HepG2 (cell line): ENCODE measurements around the gene MRPS25. TPM values are rescaled to one million over a fixed set of nuclear protein-coding genes. Genes with fewer than 3 reads are reported as not detected.

Experiments
- ATAC-seq: fragments of 200-7000 bp; cut with Tn5 transposase; 3 replicates; pipeline ENCODE4 v1.9.1; 2020; ENCODE audit warnings: mild to moderate bottlenecking, moderate library complexity
- BruUV-seq: library from RNA; stranded (reverse); fragments of 400-500 nt; replicated peaks from 2 replicates; lab custom pipeline; 2021; lab: Mats Ljungman, UMichigan
- CTCF ChIA-PET: fragments of 300-600 bp; formaldehyde crosslinking; extraction: SDS; loops from one replicate; lab custom pipeline; 2021; ENCODE audit warnings: low total read pairs, inconsistent platforms, low intra/inter-chr PET ratio; lab: Yijun Ruan, JAX
- POLR2A ChIA-PET: fragments of 350-600 bp; sonication (Branson Sonifier 250); formaldehyde crosslinking; loops from one replicate; lab custom pipeline; 2020; ENCODE audit warnings: antibody characterized with exemption, inconsistent platforms; lab: Yijun Ruan, JAX
- DNase-seq: peaks from one replicate; pipeline ENCODE4 v3.0.0-alpha.2; 2015; ENCODE audit warnings: low spot score
- FAIRE-seq: peaks from 3 replicates; lab custom pipeline; 2011; peaks lifted over from hg19 to GRCh38; lab: Jason Lieb, UNC
- H2AFZ ChIP-seq: one replicate; pipeline ENCODE4 v1.6.1; 2011; ENCODE audit warnings: low read length, inconsistent platforms
- H3K27ac ChIP-seq: fragments of 300-600 bp; 3 replicates; pipeline ENCODE4 v1.8.0; 2011; ENCODE audit warnings: mixed run types, mild to moderate bottlenecking, mixed read lengths, low read length, inconsistent platforms; ENCODE audit not compliant: insufficient read depth; ENCODE audit errors: extremely low read length
- H3K27me3 ChIP-seq, 2 experiments: fragments of 200-600 bp in 1 of 2; 2 replicates in 1 of 2; 3 replicates in 1 of 2; pipeline versions ENCODE4 v1.6.0 to v1.8.0; 2011; ENCODE audit warnings: low read length in 2 of 2, mild to moderate bottlenecking in 2 of 2, moderate library complexity in 2 of 2, inconsistent platforms in 1 of 2; ENCODE audit not compliant: insufficient read depth in 2 of 2, control insufficient read depth in 1 of 2
- H3K36me3 ChIP-seq, 2 experiments: fragments of 200-600 bp in 1 of 2; replicated peaks in 1 of 2; 2 replicates in 1 of 2; 3 replicates in 1 of 2; pipeline versions ENCODE4 v1.5.1 to v1.8.0; 2011; ENCODE audit warnings: low read length in 2 of 2, inconsistent platforms in 1 of 2; ENCODE audit not compliant: insufficient read depth in 2 of 2, control insufficient read depth in 1 of 2
- H3K4me1 ChIP-seq: 2 replicates; pipeline ENCODE4 v1.5.1; 2012; ENCODE audit warnings: low read length, inconsistent platforms; ENCODE audit not compliant: insufficient read depth
- H3K4me2 ChIP-seq: 2 replicates; pipeline ENCODE4 v1.6.0; 2011; ENCODE audit warnings: low read depth, low read length, inconsistent platforms
- H3K4me3 ChIP-seq, 3 experiments: fragments of 200-600 bp in 1 of 3; sonication (generic), shearing (Covaris generic) in 1 of 3; replicated peaks in 1 of 3; 2 replicates each; pipeline ENCODE4 v1.5.1; 2011 to 2016; ENCODE audit warnings: low read length in 3 of 3, inconsistent platforms in 2 of 3, low read depth in 2 of 3, mild to moderate bottlenecking in 2 of 3, control low read depth in 1 of 3, mixed read lengths in 1 of 3; ENCODE audit not compliant: insufficient read depth in 1 of 3
- H3K79me2 ChIP-seq: one replicate; pipeline ENCODE4 v1.6.1; 2011; ENCODE audit warnings: low read length, inconsistent platforms; ENCODE audit not compliant: insufficient read depth
- H3K9ac ChIP-seq: 2 replicates; pipeline ENCODE4 v1.6.0; 2011; ENCODE audit warnings: mild to moderate bottlenecking, low read depth, low read length, inconsistent platforms; ENCODE audit not compliant: insufficient read depth
- H3K9me3 ChIP-seq: 2 replicates; pipeline ENCODE4 v1.5.1; 2012; ENCODE audit warnings: mild to moderate bottlenecking, low read length
- H4K20me1 ChIP-seq: 2 replicates; pipeline ENCODE4 v1.6.0; 2011; ENCODE audit warnings: inconsistent platforms, mild to moderate bottlenecking, low read length, moderate library complexity; ENCODE audit not compliant: insufficient read depth
- NR3C1 ChIP-seq: sonication (generic); formaldehyde crosslinking; IDR thresholded peaks from 2 replicates; pipeline ENCODE4 v1.4.0; 2020; ENCODE audit warnings: missing genetic modification reagents
- PBX2 ChIP-seq: IDR thresholded peaks from 2 replicates; pipeline ENCODE4 v1.6.1; 2016; ENCODE audit warnings: control low read depth
- PCBP1 ChIP-seq: fragments of 200-400 bp; formaldehyde crosslinking; IDR thresholded peaks from 2 replicates; pipeline ENCODE4 v1.6.1; 2017; ENCODE audit warnings: mild to moderate bottlenecking, low read depth, low read length, borderline replicate concordance
- RBFOX2 ChIP-seq: fragments of 200-400 bp; formaldehyde crosslinking; IDR thresholded peaks from 2 replicates; pipeline ENCODE4 v1.6.1; 2017; ENCODE audit warnings: low read depth, mild to moderate bottlenecking, low read length
- SIX1 ChIP-seq: sonication (generic); formaldehyde crosslinking; IDR thresholded peaks from 2 replicates; pipeline ENCODE4 v1.4.0; 2020; ENCODE audit warnings: missing genetic modification reagents, borderline replicate concordance
- SP5 ChIP-seq: IDR thresholded peaks from 2 replicates; pipeline ENCODE4 v1.6.1; 2016; ENCODE audit warnings: low read depth, borderline replicate concordance
- SRF ChIP-seq: IDR thresholded peaks from 2 replicates; pipeline ENCODE4 v1.6.1; 2011; ENCODE audit warnings: mild to moderate bottlenecking, low read depth, low read length, moderate library complexity
- SRSF4 ChIP-seq: fragments of 200-400 bp; formaldehyde crosslinking; IDR thresholded peaks from one replicate; pipeline ENCODE4 v1.6.1; 2018; ENCODE audit warnings: mild to moderate bottlenecking, low read depth, low read length, moderate library complexity; ENCODE audit not compliant: poor library complexity, severe bottlenecking
- TFAP4 ChIP-seq: sonication (generic); IDR thresholded peaks from 2 replicates; pipeline ENCODE4 v1.6.1; 2016; ENCODE audit warnings: low read depth, borderline replicate concordance
- ZNF207 ChIP-seq: fragments of 450-650 bp; IDR thresholded peaks from 2 replicates; pipeline ENCODE4 v1.6.1; 2016; ENCODE audit warnings: antibody characterized with exemption, borderline replicate concordance
- ZNF260 ChIP-seq: sonication (generic); formaldehyde crosslinking; IDR thresholded peaks from 2 replicates; pipeline ENCODE4 v1.4.0; 2020; ENCODE audit warnings: missing genetic modification reagents, low read depth, mild to moderate bottlenecking, borderline replicate concordance
- ZNF530 ChIP-seq: sonication (generic); formaldehyde crosslinking; IDR thresholded peaks from 2 replicates; pipeline ENCODE4 v1.5.0; 2020; ENCODE audit warnings: low read depth, mild to moderate bottlenecking, missing genetic modification reagents
- ZNF775 ChIP-seq: sonication (generic); formaldehyde crosslinking; IDR thresholded peaks from 2 replicates; pipeline ENCODE4 v1.4.0; 2020; ENCODE audit warnings: missing genetic modification reagents, mild to moderate bottlenecking, moderate library complexity, borderline replicate concordance
- whole genome bisulfite sequencing: methylation state at CpG from one replicate; pipeline ENCODE4 v1.1.6; 2017; ENCODE audit warnings: low lambda C conversion rate; 5-methylcytosine and 5-hydroxymethylcytosine counted together
- in situ Hi-C: cut with HindIII; loops from 2 replicates; pipeline ENCODE4 v1.10.0; 2017; ENCODE audit warnings: low pct_unique_long_range_greater_than_20kb; ENCODE audit not compliant: extremely low pct_ligation_motif_present
- intact Hi-C: fragments of 100-400 bp; cut with micrococcal nuclease; formaldehyde crosslinking; loops from one replicate; pipeline ENCODE4 v1.10.0; 2022; ENCODE audit not compliant: unreplicated experiment
- polyA plus RNA-seq, 8 experiments: library from polyadenylated mRNA; depleted of rRNA in 3 of 8; stranded (reverse) in 7 of 8; unstranded in 1 of 8; fragments of >200 nt; fragmentation: Illumina TruSeq in 4 of 8; extraction: Trizol in 4 of 8; gene quantifications; 2 replicates each; pipeline versions ENCODE4 v1.2.1 to v1.2.3, GENCODE V29; 2011 to 2016; ENCODE audit warnings: low read depth in 4 of 8, missing spikeins in 1 of 8, mixed read lengths in 1 of 8; ENCODE audit not compliant: insufficient read depth in 1 of 8
- total RNA-seq, 5 experiments: library from RNA; depleted of rRNA; stranded (reverse); fragments of >200 nt; fragmentation: Illumina TruSeq; extraction: Trizol; gene quantifications; 2 replicates each; pipeline ENCODE4 v1.2.3, GENCODE V29; 2016; ENCODE audit warnings: low read depth in 1 of 5
- TF ChIP-seq, protein P1 (sequence below): sonication (generic); formaldehyde crosslinking; IDR thresholded peaks from 2 replicates; pipeline ENCODE4 v1.4.0; 2020; ENCODE audit warnings: missing genetic modification reagents, low read depth, mild to moderate bottlenecking, borderline replicate concordance
- TF ChIP-seq, protein P2 (sequence below): sonication (generic); formaldehyde crosslinking; IDR thresholded peaks from 2 replicates; pipeline ENCODE4 v1.4.0; 2020; ENCODE audit warnings: missing genetic modification reagents

MRPS25 gene
- total and polyA plus RNA-seq, 2 of the 13 experiments (the other 11 are each of a cell fraction or from before 2014, with no cell fraction given) = 60.1 to 74.3 TPM

- peak; percentile 67; the same call in 1 of the 2 replicates for TF ChIP-seq TFAP4
- TF ChIP-seq, protein P1, sequence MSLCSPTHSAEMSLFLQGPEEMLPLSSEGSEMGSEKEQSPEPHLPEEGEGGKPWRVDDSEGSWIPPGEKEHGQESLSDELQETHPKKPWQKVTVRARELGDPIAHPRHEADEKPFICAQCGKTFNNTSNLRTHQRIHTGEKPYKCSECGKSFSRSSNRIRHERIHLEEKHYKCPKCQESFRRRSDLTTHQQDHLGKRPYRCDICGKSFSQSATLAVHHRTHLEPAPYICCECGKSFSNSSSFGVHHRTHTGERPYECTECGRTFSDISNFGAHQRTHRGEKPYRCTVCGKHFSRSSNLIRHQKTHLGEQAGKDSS (CRISPR knock-in tag) = peak; percentile 69; the same call in 1 of the 2 replicates
- TF ChIP-seq PCBP1 = peak; percentile 98
- no peak for TF ChIP-seq SIX1 (CRISPR knock-in tag)
- TF ChIP-seq SP5 (CRISPR knock-in tag) = peak; percentile 74; the same call in 1 of the 2 replicates
- TF ChIP-seq, all 625 proteins: peak for 417
These were observed 33.6 kb upstream of the MRPS25 start, which contains the start of gene RBSN (continued) for GRCh38 chr3:15098503-15099363.

DNA sequence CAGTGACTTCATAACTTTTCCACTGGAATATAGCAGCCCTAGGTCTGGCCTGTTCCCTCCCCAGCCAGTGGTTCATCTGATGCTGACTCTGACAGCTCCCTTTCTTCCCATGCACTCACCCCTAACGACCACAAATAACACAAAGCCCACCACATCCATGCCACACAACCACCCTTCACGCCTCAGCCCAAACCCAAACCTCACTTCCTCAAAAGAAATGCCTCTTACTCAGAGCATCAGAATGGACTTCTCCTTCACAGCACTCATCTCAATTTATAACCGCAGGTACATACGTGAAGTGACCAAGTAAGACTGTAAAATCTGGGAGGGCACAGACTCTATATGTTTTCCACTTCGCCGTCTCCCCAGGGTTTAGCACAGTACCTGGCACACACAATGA lies 32.8 kb upstream of the MRPS25 start:
- Histone ChIP-seq H3K36me3 (peaks cover 10 to 23% of the 10 kb centered on the region in 2 experiments), H3K4me1 (peaks cover 28% of the 10 kb centered on the region), H3K27me3 (peaks cover 0 to 1% of the 10 kb centered on the region in 2 experiments; a peak in 2 of 5 replicates), H3K27ac (no peak overlapping the region), H2AFZ (no peak overlapping the region), H3K79me2 (peaks cover 17% of the 10 kb centered on the region), H3K4me2 (peak overlapping the region; percentile 94), H3K9me3 (no peaks in the 10 kb centered on the region), H4K20me1 (no peaks in the 10 kb centered on the region), H3K4me3 (peak overlapping the region; percentile 82 to 96 (median 93)), H3K9ac (peak overlapping the region; percentile 86)
- POLR2A ChIA-PET = interaction anchor here (2.3 to 2.4 kb wide), 2 partner anchors 10 to 33 kb away, joined by 14 to 17 read pairs; partner anchors contain the start of gene MRPS25
- no peak for DNase-seq
- intact Hi-C loops = no loop called here
- no TSS peak for BruUV-seq
- no peak for FAIRE-seq
- in situ Hi-C loops = no loop called here
- WGBS = 12% methylated on average over 6 of the region's 6 CpGs
- CTCF ChIA-PET = no interaction called here
- no peak for ATAC-seq
- TF ChIP-seq SRSF4 (no peak), ZNF775 (CRISPR knock-in tag) (no peak), ZNF260 (CRISPR knock-in tag) (no peak), NR3C1 (CRISPR knock-in tag) (no peak), RBFOX2 (no peak), ZNF530 (CRISPR knock-in tag) (no peak), ZNF207 (no peak), PBX2 (CRISPR knock-in tag) (no peak), SRF (no peak)
- TF ChIP-seq, protein P2, sequence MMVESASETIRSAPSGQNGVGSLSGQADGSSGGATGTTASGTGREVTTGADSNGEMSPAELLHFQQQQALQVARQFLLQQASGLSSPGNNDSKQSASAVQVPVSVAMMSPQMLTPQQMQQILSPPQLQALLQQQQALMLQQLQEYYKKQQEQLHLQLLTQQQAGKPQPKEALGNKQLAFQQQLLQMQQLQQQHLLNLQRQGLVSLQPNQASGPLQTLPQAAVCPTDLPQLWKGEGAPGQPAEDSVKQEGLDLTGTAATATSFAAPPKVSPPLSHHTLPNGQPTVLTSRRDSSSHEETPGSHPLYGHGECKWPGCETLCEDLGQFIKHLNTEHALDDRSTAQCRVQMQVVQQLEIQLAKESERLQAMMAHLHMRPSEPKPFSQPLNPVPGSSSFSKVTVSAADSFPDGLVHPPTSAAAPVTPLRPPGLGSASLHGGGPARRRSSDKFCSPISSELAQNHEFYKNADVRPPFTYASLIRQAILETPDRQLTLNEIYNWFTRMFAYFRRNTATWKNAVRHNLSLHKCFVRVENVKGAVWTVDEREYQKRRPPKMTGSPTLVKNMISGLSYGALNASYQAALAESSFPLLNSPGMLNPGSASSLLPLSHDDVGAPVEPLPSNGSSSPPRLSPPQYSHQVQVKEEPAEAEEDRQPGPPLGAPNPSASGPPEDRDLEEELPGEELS (CRISPR knock-in tag) = no peak
